Activated T-helper 1 cell treated with Interleukin-2 at 50 U/mL for 16 hours (primary cell): ENCODE measurements around the gene RHOB.
"Not testable (repeated sequence)": the region's sequence is repeated elsewhere in the genome, so short reads cannot be mapped to it uniquely, and the experiment has no call there.

ENCODE experiments used
- DNase-seq: peaks from one replicate; pipeline ENCODE4 v3.0.0-alpha.2; 2020; ENCODE audit warnings: low read depth

Gene RHOB

GRCh38 chr2:20476481-20476880 is 29.6 kb downstream of the RHOB start:
- DNase-seq: no peak

GRCh38 chr2:20476950-20477349 is 30.1 kb downstream of the RHOB start:
- DNase-seq: no peak

GRCh38 chr2:20478961-20479360 is 32.1 kb downstream of the RHOB start:
- no peak for DNase-seq

- DNase-seq: no peak
Observed at GRCh38 chr2:20479835-20480234, 33.0 kb downstream of the RHOB start.

- DNase-seq: no peak
Observed at GRCh38 chr2:20480913-20481312, 34.0 kb downstream of the RHOB start.

- no peak for DNase-seq
Observed at GRCh38 chr2:20481798-20482405, 35.0 kb downstream of the RHOB start.

- no peak for DNase-seq
Observed at GRCh38 chr2:20482725-20483124, 35.9 kb downstream of the RHOB start.

GRCh38 chr2:20483194-20483895 is 36.5 kb downstream of the RHOB start:
- DNase-seq: no peak

- DNase-seq: no peak
Observed at GRCh38 chr2:20484034-20484617, 37.3 kb downstream of the RHOB start.

- no peak for DNase-seq
Observed at GRCh38 chr2:20484810-20485611, 38.1 kb downstream of the RHOB start.

- DNase-seq: no peak
Observed at GRCh38 chr2:20485612-20486388, 38.9 kb downstream of the RHOB start.

GRCh38 chr2:20486571-20486970 is 39.7 kb downstream of the RHOB start:
- no peak for DNase-seq

GRCh38 chr2:20487030-20487391 is 40.1 kb downstream of the RHOB start:
- DNase-seq: no peak

- no peak for DNase-seq
Observed at GRCh38 chr2:20487392-20488174, 40.7 kb downstream of the RHOB start.

- no peak for DNase-seq
Observed at GRCh38 chr2:20488201-20488641, 41.3 kb downstream of the RHOB start.

GRCh38 chr2:20488782-20489181 is 41.9 kb downstream of the RHOB start:
- no peak for DNase-seq

GRCh38 chr2:20490300-20491181 is 43.7 kb downstream of the RHOB start:
- DNase-seq: no peak

GRCh38 chr2:20491739-20492531 is 45.1 kb downstream of the RHOB start:
- DNase-seq: no peak

- DNase-seq: not testable (repeated sequence)
Observed at GRCh38 chr2:20493095-20493494, 46.2 kb downstream of the RHOB start.
